Hematopoietic multipotent progenitor cell treated with erythropoietin and hydrocortisone succinate and interleukin-3 and kit ligand, for 17 days (in vitro differentiated cells): Measurements from ENCODE around the gene PHTF1.
"Not testable (repeated sequence)": the region's sequence is repeated elsewhere in the genome, so short reads cannot be mapped to it uniquely, and the experiment has no call there.

ENCODE experiments used
- DNase-seq: peaks from one replicate; pipeline ENCODE4 v3.0.0-alpha.2; 2015; ENCODE audit warnings: low spot score

Gene PHTF1

DNA sequence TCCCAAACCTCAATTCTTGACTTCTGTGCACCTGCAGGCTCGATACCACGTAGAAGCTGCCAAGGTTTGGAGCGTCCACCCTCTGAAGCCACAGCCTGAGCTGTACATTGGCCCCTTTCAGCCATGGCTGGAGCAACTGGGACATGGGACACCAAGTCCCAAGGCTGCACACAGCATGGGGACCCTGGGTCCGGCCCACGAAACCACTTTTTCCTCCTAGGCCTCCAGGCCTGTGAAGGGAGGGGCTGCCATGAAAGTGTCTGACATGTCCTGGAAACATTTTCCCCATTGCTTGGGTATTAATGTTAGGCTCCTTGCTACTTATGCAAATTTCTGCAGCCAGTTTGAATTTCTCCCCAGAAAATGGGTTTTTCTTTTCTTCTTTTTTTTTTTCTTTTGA, 40.7 kb downstream of the PHTF1 start:
- not testable (repeated sequence) for DNase-seq

DNA sequence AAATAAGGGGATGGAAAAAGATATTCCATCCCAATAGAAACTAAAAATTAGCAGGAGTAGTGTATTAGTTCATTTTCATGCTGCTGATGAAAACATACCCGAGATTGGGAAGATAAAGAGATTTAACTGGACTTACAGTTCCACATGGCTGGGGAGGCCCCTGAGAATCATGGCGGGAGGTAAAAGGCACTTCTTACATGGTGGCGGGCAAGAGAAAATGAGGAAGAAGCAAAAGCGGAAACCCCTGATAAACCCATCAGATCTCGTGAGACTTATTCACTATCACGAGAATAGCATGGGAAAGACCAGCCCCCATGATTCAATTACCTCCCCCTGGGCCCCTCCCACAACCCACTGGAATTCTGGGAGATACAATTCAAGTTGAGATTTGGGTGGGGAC, 41.8 kb downstream of the PHTF1 start:
- not testable (repeated sequence) for DNase-seq

DNA sequence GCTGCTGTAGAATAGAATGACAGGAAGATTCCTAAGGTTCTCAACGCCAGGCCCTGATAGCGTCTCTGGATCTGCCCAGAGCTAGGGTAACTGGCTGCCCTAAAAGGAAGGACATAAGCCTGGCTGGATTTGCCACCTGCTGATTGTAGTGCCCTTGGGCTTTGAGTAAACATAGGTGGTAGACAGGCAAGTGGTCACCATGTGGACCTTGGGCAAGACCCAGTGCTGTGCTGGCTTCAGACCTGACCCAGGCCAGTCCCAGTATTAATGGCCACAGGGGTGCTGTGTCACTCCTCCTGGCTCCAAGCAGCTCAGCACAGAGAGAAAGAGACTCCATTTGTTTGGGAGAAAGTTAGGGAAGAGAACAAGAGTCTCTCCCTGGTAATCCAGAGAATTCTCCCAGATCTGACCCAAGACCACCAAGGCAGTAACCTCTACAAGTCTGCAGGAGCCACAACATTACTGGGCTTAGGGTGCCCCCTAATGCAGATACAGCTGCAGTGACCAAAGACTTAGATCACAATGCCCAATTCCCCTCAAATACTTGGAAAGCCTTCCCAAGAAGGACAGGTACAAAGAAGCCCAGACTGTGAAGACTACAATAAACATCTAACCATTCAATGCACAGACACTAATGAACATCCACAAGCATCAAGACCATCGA, 44.5 kb downstream of the PHTF1 start:
- DNase-seq = no peak

DNA sequence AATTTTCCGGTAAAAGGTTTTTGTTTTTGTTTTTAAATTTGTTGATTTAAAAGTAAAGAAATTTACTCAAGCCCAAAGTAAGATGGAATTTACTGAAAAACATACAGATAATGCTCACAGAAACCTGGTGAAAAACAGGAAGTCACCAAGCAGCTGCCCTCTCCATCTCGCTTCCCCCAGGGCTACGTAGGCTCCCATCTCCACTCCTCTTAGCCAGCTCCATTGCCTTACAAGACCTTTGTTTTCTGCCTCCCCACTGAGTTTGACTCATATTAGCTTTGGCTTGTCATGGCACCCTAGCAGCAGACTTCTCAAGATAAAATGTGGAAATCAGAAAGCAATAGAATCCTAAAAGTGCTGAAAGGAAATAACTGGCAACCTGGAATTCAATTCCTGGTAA, 57.9 kb downstream of the PHTF1 start:
- no peak for DNase-seq

DNA sequence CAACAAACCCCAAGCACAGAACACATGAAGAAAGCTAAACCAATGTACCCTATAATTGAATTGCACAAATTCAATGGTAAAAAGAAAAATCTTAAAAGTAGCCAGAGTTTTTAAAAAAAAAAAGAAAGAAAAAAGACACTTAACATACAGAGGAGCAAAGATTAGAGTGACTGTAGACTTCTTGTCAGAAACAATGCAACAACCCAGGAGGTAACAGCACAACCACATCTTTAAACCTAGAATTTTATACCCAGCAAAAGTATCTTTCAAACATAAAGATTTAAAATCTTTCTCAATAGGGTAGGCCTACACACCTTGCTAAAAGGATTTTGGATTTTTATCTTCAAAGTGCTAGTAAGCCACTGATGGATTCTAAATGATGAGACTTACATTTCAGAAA, 64.4 kb downstream of the PHTF1 start:
- DNase-seq = no peak

DNA sequence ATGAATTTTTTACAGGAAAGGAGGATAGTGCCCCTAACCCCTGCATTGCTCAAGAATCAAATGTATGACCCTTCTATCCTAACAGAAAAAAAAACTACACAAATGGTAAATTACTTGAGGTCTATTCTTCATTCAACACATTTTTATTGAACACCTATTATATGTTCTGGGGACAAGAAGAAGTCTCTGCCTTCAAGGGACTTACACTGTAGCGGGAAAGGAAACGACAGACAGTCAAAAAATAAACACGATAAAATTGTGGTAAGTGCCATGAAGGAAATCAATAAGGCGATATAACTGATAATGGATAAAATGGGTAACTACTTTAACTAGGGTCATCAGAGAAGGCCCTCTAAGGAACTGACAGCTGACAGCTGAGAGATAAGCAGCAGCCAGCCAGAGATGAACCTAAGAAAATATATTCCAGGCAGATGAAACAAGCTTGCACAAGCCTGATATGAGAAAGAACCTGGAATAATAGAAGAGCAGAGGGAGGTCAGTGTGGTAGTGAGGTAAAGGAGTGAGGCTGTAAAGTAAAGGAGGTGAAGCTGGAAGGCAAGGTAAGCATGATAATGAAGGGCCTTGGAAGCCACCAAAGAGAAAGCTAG, 66.4 kb downstream of the PHTF1 start:
- no peak for DNase-seq

DNA sequence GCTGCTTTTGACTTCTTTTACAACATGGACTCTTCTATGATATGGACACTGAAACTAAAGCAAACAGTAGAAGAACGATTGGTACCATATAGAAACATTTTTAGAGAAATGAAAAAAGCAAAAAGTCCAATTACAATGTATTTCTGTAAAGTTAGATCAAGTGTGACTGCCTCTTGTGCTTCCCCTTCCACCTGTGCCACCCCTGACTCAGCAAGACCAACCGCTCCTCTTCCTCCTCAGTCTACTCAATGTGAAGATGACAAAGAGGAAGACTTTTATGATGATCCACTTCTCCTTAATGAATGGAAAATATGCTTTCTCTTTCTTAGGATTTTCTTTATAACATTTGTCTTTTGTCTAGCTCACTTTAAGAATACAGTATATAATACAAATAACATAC, 66.9 kb downstream of the PHTF1 start:
- no peak for DNase-seq

DNA sequence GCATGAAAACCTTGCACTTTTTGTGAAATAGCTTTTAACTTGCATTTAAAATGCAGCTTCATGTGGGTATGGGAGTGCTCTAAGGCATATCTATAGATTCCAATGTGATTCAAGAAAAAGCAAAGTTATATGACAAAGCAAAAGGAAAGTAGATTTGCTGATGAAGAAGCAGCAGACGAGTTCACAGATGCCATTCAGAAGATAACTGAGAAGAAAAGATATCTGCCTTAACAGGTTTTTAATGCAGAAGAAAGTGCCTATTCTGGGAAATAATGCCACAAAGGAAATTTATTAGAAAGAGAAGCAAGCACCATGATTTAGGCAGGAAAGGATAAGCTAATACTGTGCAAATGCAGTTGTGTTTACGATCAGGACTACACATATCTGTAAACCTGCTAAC, 68.1 kb downstream of the PHTF1 start:
- DNase-seq = no peak

DNA sequence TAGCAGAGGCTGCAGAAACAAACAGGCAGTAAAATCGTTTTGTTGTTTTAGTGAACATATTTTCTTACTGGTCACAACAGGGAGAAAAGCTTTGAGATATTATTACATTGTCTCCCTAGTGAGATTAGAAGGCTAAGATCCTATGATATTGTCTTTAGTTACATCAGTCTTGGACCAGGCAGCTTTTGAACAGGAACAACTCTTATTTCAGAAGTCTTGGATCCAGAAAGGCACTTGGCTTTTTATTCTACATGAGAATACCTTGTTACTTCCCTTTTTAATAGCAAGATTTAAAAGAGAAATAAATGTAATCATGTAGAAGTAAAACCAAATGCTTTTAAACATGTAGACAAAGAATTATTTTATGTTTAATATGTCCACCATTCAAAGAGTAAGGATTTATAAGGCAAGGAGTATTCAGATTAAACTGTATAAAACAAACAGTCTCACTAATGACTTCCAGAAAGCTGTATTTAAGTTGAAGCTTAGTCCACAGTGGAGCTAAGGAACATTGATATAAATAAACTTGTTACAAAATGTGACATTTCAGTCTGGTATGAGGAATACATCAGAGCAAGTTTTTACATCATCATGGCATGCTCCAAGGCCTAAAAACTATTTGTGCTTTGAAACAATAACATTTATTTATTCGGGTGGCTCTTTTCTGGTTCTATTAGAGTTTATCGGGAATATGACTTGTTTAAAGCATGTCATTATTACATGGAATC, 72.2 kb downstream of the PHTF1 start:
- no peak for DNase-seq

DNA sequence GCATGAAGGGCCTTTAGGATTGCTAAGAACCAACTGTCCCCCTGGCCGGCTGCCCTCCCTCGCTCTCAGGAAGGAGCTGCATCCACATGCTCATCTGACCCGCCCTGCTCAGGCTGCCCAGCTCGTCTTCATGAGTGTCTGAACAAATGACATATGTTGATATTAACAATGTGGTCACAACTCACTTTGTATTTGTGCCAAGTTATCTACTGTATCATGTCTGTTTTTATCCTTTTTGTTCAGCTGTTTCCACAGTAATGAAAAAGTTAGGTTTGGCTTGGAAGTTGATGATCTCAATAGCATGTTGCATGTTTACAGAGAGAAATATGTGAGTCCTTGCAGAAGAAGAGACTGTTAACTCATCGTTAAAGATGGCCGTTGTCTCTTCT, 75.1 kb downstream of the PHTF1 start:
- no peak for DNase-seq

DNA sequence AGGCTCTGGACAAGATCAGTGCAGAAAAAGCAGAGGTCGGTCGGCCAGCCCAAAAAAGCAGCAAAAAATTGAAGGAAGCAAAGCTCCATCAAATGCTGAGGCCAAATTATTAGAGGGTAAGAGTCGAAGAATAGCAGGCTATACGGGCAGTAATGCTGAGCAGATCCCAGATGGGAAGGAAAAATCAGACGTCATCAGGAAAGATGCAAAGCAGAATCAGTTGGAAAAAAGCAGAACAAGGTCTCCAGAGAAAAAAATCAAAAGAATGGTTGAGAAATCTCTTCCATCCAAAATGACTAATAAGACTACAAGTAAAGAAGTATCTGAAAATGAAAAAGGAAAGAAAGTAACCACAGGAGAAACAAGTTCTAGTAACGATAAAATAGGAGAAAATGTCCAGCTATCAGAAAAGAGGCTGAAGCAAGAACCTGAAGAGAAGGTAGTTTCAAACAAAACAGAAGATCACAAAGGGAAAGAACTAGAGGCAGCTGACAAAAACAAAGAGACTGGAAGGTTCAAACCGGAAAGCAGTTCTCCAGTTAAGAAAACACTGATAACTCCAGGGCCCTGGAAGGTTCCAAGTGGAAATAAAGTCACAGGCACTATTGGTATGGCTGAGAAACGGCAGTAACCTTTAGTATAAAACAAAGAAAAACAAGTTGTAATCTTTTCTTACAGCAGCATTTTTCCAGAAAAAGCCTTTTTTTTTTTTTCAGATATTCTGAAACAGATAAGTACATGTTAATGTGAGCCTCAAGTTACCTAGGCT, 75.7 kb downstream of the PHTF1 start:
- no peak for DNase-seq

DNA sequence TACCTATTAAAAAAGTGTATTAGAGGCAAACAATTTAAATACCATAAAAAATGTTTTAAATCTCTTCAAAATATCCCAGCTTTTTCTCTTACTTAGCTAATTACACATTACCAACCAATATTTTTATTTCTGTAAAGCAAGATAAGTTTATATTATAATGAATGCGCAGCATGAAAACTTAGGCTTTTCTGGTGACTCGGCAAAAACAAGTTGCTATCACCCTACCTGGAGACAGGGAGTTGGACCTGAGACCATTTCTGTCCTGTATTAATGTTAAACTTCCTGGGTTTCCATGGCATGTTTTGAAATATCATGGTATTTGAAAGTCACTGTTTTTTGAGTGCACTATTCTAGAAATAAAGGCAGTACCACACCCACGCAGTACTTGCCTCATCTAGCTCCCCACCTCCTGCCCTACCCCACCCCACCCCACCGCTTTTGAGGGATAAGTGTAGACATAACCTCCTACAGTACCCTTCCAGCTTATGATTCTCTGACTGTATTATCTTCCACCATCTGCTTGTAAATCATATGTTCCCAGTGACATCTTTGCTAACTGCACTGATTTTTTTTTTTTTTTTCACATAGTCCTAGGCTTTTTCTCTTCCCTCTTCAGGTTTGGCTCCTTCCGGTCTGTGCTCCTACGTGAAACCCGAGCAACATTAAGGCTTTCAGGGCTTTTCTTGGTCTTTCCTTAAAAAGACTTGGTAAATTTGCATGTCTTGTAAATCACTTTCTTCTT, 77.5 kb downstream of the PHTF1 start:
- DNase-seq = no peak

DNA sequence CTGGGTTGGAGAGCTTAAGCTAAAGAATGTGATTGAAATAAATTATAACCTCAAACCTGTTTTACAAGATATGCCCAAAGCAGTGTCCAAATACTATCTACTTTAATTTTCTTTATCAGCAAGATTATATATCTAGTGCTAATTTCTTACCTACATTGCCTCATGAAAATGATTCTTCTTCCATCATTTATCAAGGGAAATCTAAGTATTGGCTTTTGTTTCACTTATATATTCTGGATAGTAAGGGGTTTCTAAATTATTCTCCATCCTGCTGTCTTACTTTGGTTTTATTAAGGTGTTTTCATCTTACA, 81.2 kb downstream of the PHTF1 start:
- no peak for DNase-seq

DNA sequence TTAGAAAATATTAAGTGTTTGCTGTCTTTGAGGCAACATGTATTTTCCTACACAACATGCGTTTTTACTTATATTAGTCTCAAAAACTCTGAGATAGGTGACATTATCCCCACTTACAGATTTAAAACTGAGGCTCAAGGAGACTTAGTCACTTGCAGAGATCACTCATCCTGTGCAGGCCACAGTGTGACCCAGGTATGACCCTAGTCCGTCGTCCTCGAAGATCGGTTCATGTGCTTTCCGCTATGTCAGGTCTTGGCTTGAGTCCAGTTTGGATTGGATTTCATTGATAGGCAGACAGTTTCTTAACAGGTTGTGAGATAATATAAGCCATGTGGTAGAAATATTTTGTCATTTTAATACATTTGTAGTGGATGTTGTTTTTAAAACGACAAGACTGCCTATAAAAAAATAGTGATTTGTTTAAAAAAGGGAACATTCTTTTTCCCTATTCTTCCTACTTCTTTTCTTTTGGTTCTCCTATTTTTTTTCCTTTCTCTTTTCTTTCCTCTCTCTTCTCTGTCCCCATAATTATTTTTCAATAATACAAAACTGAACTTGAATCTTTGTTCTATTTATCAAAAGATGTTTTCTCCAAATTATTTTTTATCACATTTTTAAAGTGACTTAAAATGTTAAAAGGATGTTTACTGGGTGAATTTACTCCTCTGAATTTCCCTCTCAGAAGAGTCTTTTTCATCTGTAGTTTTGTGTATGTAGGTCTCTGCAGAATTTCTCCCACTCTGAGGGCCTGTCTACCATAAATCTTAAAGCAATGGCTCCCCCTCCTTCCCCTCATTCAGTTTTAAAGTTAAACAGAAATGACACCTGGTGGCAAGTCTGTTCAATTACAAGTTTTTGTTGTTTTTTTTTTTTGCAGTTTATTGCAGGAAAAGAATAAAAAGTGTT, 81.8 kb downstream of the PHTF1 start:
- peak; percentile 63 for DNase-seq

DNA sequence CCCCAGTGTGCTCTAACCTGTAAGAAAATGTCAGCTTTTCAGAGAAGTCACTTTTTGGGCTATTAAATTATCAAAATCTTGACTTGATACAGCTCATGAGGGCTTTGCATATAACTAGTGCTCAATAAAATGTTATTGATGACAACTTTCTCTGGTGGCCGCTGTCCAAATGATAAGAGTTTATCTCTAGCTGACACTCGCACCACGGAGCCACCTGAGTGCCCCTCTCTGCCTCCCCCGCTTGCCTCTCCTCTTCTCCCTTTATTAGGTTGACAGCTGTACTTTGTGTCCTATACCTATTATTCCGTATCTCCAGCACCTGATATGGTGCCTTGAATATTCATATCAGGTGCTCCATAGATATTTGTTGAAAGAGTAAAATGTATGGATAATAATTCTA, 82.8 kb downstream of the PHTF1 start:
- peak; percentile 35 for DNase-seq

DNA sequence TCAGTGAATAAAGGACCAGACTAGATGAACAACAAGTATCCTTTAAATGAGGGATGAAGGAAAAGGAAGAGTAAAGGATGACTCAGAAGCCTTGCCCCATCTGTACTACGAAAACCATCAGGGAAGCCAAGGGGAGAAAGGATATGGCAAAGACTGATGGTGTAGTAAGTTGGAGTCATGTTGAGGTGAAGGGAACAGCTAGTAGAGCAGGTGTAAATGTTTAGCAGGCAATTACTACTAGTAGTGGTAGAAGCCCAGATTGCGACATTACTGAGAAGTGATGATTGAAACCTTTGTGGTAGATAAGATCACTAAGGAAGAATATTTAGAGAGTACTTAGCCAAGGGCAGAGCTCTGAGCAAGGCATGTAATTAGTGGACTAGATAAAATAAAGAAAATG, 84.0 kb downstream of the PHTF1 start:
- no peak for DNase-seq

DNA sequence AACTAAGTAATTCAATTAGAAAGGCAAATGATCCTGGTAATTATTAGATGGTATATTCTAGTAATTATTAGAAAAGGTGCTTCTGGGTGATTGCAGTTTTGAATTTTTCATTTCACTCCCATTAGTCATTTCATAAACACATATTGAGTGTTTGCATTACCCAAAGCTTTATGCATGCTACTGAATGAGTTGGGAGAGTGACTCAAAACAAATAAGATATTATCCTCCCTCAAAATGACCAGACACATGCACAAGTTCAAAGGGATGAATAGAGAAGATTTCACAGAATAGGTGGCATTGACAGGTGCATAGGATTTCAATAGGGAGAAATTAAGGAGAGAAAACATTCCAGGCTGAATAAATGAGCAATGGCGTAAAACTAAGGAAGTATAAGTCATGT, 84.7 kb downstream of the PHTF1 start:
- no peak for DNase-seq

DNA sequence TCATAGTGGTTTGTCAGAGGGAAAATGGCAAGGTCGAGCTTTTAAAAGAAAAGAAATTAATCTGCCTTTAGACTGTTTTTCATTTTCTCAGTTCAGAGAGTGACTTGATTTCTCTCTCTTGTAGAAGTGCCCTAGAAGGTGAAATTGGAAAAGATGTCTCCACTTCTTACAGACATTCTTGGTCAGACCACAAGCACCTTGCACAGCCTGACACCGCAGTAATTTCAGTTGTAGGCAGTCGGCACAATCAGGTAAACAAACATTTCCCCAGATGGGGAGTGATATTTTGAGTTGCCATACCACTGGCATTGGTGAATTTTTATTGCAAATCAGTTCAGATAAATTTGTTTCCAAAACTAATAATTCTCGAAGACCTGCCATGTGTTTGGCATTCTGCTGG, 86.8 kb downstream of the PHTF1 start:
- DNase-seq = no peak

DNA sequence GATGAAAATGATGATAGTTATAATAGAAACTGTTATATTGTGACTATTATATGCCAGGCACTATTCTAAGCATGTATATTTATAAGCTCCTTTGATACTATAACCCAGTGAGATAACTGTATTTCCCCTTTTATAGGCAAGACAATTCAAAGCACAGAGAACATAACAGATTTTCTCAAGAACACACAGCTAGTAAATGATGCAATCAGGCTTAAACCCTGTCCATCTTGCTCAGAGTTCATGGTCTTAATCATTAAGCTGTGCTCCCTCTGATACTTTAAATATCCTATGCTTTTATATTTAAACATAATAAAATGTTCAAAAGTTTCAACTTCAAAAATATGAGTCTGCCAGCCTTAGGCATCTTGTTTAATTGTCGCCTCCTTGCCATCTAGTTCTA, 88.6 kb downstream of the PHTF1 start:
- no peak for DNase-seq

DNA sequence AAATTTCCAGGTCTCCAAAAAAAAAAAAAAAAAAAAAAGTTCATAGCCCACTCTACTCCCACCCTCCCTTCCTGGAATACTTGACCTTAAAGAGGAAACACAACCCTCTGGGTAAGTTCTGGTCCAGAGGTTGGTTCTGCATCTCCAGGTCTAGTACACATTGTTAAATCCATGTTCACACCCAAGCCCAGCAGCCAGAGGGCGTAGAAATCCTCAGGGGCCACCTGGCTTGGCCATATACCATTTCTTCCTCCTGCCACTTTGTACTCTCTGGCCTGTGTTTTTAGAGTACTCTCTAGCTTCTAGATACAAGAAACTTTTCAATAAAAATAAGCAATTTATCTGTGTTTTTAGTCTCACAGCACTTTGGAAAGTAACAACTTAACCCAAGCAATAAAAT, 89.3 kb downstream of the PHTF1 start:
- no peak for DNase-seq

DNA sequence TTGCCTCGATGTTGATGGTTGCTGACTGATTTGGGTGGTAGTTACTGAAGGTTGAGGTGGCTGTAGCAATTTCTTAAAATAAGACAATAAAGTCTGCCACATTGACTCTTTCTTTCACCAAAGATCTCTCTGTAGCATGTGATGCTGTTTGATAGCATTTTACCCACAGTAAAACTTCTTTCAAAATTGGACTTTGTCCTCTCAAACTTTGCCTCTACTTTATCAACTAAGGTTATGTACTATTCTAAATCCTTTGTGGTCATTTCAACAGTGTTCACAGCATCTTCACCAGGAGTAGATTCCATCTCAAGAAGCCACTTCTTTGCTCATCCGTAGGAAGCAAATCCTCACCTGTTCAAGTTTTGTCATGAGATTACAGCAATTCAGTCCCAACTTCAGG, 93.2 kb downstream of the PHTF1 start:
- no peak for DNase-seq
